KMS-11 (cell line): ENCODE data around the gene MCEMP1.

Experiments
- H2AFZ ChIP-seq: fragments of 200-600 bp; sonication (generic); 2 replicates; pipeline ENCODE4 v1.6.1; 2016; ENCODE audit warnings: antibody characterized with exemption, mixed run types, low read depth
- H3K27ac ChIP-seq: fragments of 200-600 bp; sonication (generic); 2 replicates; pipeline ENCODE4 v1.6.1; 2016; ENCODE audit warnings: mild to moderate bottlenecking, mixed run types
- H3K27me3 ChIP-seq: fragments of 200-600 bp; sonication (generic); 2 replicates; pipeline ENCODE4 v1.6.1; 2017; ENCODE audit warnings: mild to moderate bottlenecking, low read depth, mixed run types, moderate library complexity; ENCODE audit not compliant: insufficient read depth
- H3K36me3 ChIP-seq: fragments of 200-600 bp; sonication (generic); 2 replicates; pipeline ENCODE4 v1.6.1; 2017; ENCODE audit warnings: mild to moderate bottlenecking, mixed run types; ENCODE audit not compliant: insufficient read depth
- H3K4me1 ChIP-seq: fragments of 200-600 bp; sonication (generic); 2 replicates; pipeline ENCODE4 v1.6.1; 2016; ENCODE audit warnings: mild to moderate bottlenecking, low read depth, mixed run types; ENCODE audit not compliant: poor library complexity, severe bottlenecking
- H3K4me2 ChIP-seq: fragments of 200-600 bp; sonication (generic); 2 replicates; pipeline ENCODE4 v1.7.0; 2016; ENCODE audit warnings: mild to moderate bottlenecking, mixed run types
- H3K4me3 ChIP-seq: fragments of 200-600 bp; sonication (generic); IDR thresholded peaks from 2 replicates; pipeline ENCODE4 v1.6.1; 2017; ENCODE audit warnings: low read depth, low read length, mixed read lengths; ENCODE audit not compliant: insufficient read depth
- H3K79me2 ChIP-seq: fragments of 200-600 bp; sonication (generic); 2 replicates; pipeline ENCODE4 v1.6.1; 2016; ENCODE audit warnings: low read depth, mixed run types; ENCODE audit not compliant: insufficient read depth
- H3K9ac ChIP-seq: fragments of 200-600 bp; sonication (generic); 2 replicates; pipeline ENCODE4 v1.6.1; 2016; ENCODE audit warnings: mild to moderate bottlenecking, mixed run types
- H4K20me1 ChIP-seq: fragments of 200-600 bp; sonication (generic); 2 replicates; pipeline ENCODE4 v1.6.1; 2016; ENCODE audit warnings: mild to moderate bottlenecking, mixed run types; ENCODE audit not compliant: insufficient read depth
- CTCF ChIP-seq: fragments of 200-600 bp; sonication (generic); conservative IDR thresholded peaks from 2 replicates; pipeline ENCODE4 v1.6.1; 2017; ENCODE audit warnings: low read depth, mild to moderate bottlenecking, antibody characterized with exemption, low read length, moderate library complexity, mixed read lengths

Gene MCEMP1

DNA sequence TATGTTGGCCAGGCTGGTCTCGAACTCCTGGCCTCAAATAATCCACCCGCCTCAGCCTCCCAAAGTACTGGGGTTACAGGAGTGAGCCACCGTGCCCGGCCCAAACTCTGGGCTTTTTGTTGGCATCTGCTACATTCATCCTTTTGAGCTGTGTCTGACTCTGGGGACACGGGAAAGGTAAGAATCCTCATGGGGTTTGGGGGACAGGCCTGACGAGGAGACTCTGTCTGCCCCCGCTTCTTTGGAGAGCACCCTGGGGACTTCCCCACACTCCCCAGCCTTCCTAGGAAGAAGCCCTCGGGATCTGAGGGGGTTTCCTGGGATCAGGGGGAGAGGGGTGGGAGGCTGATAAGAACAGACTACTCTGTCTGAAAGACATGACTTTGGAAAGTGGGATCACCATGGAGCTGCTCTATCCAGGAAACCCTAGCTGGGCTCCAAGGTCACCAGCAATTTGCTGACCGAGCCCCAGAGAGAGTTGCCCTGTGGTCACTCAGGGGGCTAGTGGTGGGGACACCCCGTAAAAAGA lies 33.1 kb downstream of the MCEMP1 start:
- H3K9ac ChIP-seq, result no peak overlapping the region
- H3K4me1 ChIP-seq, result no peaks in the 10 kb centered on the region
- H3K4me3 ChIP-seq, result no peak overlapping the region
- peaks cover 34% of the 10 kb centered on the region; the same call in 1 of the 2 replicates for H3K27me3 ChIP-seq
- H2AFZ ChIP-seq, result no peak overlapping the region
- TF ChIP-seq CTCF, result no peak
- H3K4me2 ChIP-seq, result no peak overlapping the region
- no peak overlapping the region for H3K27ac ChIP-seq
- H3K36me3 ChIP-seq, result no peaks in the 10 kb centered on the region
- no peaks in the 10 kb centered on the region for H3K79me2 ChIP-seq
- H4K20me1 ChIP-seq, result no peaks in the 10 kb centered on the region

- H3K4me3 ChIP-seq, result no peak overlapping the region
- H3K27me3 ChIP-seq, result peaks cover 34% of the 10 kb centered on the region; the same call in 1 of the 2 replicates
- no peaks in the 10 kb centered on the region for H3K36me3 ChIP-seq
- no peak overlapping the region for H3K27ac ChIP-seq
- no peaks in the 10 kb centered on the region for H3K79me2 ChIP-seq
- no peaks in the 10 kb centered on the region for H3K4me1 ChIP-seq
- no peak overlapping the region for H3K4me2 ChIP-seq
- TF ChIP-seq CTCF, result no peak
- H2AFZ ChIP-seq, result no peak overlapping the region
- H4K20me1 ChIP-seq, result no peaks in the 10 kb centered on the region
- H3K9ac ChIP-seq, result no peak overlapping the region
Measured at GRCh38 chr19:7710616-7711015, 33.7 kb downstream of the MCEMP1 start.

- H4K20me1 ChIP-seq, result no peaks in the 10 kb centered on the region
- no peaks in the 10 kb centered on the region for H3K79me2 ChIP-seq
- H3K27me3 ChIP-seq, result peaks cover 24% of the 10 kb centered on the region
- H3K4me2 ChIP-seq, result no peak overlapping the region
- no peak overlapping the region for H3K9ac ChIP-seq
- H3K4me1 ChIP-seq, result no peaks in the 10 kb centered on the region
- no peak for TF ChIP-seq CTCF
- no peak overlapping the region for H3K4me3 ChIP-seq
- H3K36me3 ChIP-seq, result no peaks in the 10 kb centered on the region
- no peak overlapping the region for H2AFZ ChIP-seq
- no peak overlapping the region for H3K27ac ChIP-seq
Measured at GRCh38 chr19:7715671-7716070, 38.8 kb downstream of the MCEMP1 start.

GRCh38 chr19:7716762-7717161 lies 39.9 kb downstream of the MCEMP1 start:
- Histone ChIP-seq H4K20me1 (no peaks in the 10 kb centered on the region), H3K9ac (no peak overlapping the region), H3K4me3 (no peak overlapping the region), H3K4me1 (no peaks in the 10 kb centered on the region), H3K36me3 (no peaks in the 10 kb centered on the region), H3K27me3 (peaks cover 27% of the 10 kb centered on the region), H3K4me2 (no peak overlapping the region), H3K27ac (no peak overlapping the region), H3K79me2 (no peaks in the 10 kb centered on the region), H2AFZ (no peak overlapping the region)
- TF ChIP-seq CTCF, result no peak
